ENCODE data around the gene CTNNA1. TPM values are rescaled to one million over a fixed set of nuclear protein-coding genes. Genes with fewer than 3 reads are reported as not detected.

CTNNA1 gene
- total RNA-seq, 1 experiment from 2014 or later, result 392 TPM

- TF ChIP-seq, protein P1, sequence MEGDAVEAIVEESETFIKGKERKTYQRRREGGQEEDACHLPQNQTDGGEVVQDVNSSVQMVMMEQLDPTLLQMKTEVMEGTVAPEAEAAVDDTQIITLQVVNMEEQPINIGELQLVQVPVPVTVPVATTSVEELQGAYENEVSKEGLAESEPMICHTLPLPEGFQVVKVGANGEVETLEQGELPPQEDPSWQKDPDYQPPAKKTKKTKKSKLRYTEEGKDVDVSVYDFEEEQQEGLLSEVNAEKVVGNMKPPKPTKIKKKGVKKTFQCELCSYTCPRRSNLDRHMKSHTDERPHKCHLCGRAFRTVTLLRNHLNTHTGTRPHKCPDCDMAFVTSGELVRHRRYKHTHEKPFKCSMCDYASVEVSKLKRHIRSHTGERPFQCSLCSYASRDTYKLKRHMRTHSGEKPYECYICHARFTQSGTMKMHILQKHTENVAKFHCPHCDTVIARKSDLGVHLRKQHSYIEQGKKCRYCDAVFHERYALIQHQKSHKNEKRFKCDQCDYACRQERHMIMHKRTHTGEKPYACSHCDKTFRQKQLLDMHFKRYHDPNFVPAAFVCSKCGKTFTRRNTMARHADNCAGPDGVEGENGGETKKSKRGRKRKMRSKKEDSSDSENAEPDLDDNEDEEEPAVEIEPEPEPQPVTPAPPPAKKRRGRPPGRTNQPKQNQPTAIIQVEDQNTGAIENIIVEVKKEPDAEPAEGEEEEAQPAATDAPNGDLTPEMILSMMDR (IDR thresholded peaks at IDR 0.05; ENCODE audit: insufficient read depth in 1 of 2, low read depth in 1 of 2, low read length in 1 of 2, severe bottlenecking in 1 of 2, unreplicated experiment in 1 of 2), result no peak
- ChIA-PET CTCF (no interaction called here), POLR2A (no interaction called here)
- Histone ChIP-seq H3K36me3 (ENCODE audit: control insufficient read depth, insufficient read depth, low read length) (peaks cover 5% of the 10 kb centered on the region), H3K9me3 (no peaks in the 10 kb centered on the region), H3K4me1 (no peaks in the 10 kb centered on the region), H3K27me3 (replicated peaks; ENCODE audit: control insufficient read depth, insufficient read depth, low read length) (no peaks in the 10 kb centered on the region), H3K4me3 (ENCODE audit: low read depth, low read length) (no peak overlapping the region)
- no peaks in the 10 kb centered on the region for H3K4me1 Mint-ChIP-seq (ENCODE audit: low read depth, unreplicated experiment)
- no TSS peak for BruUV-seq (replicated peaks)
- H3K36me3 Mint-ChIP-seq (ENCODE audit: insufficient read depth, unreplicated experiment), result peaks cover 89% of the 10 kb centered on the region
- no peak for DNase-seq
- H3K9me3 Mint-ChIP-seq (ENCODE audit: unreplicated experiment), result no peaks in the 10 kb centered on the region
- H3K27ac Mint-ChIP-seq (ENCODE audit: unreplicated experiment), result no peak overlapping the region
- intact Hi-C loops (cut with micrococcal nuclease; ENCODE audit: unreplicated experiment), result no loop called here
- H3K27me3 Mint-ChIP-seq (ENCODE audit: insufficient read depth, unreplicated experiment), result no peaks in the 10 kb centered on the region
- no peak overlapping the region for H3K4me3 Mint-ChIP-seq (ENCODE audit: unreplicated experiment)
Measured at GRCh38 chr5:138925090-138925635, 171.9 kb downstream of the CTNNA1 start.

DNA sequence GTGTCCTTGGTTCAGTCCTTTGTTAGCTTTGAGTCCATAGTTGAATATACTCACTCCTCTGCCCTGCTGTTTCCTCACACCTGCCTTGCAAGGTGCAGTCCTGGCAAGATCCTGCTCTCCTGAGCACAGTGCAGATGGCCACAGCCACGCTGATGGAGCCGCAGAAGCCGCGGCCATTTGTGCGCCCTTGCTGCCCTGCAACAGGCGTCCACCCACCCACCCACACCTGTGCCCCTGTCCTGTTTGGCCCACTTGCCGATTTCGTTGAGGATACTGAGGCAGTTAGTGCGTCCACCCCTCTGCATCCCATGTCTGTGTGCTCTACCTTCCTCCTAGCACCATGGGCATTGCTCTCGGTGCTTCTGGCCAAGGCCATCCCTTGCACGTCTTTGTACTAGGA is 173.0 kb downstream of the CTNNA1 start:
- Mint-ChIP-seq H3K27me3 (ENCODE audit: insufficient read depth, unreplicated experiment) (no peaks in the 10 kb centered on the region), H3K4me1 (ENCODE audit: low read depth, unreplicated experiment) (no peaks in the 10 kb centered on the region), H3K27ac (ENCODE audit: unreplicated experiment) (peak overlapping the region; percentile 68), H3K9me3 (ENCODE audit: unreplicated experiment) (no peaks in the 10 kb centered on the region), H3K36me3 (ENCODE audit: insufficient read depth, unreplicated experiment) (peaks cover 89% of the 10 kb centered on the region), H3K4me3 (ENCODE audit: unreplicated experiment) (no peak overlapping the region)
- no peaks in the 10 kb centered on the region for H3K27me3 ChIP-seq (replicated peaks; ENCODE audit: control insufficient read depth, insufficient read depth, low read length)
- POLR2A ChIA-PET, result no interaction called here
- intact Hi-C loops (cut with micrococcal nuclease; ENCODE audit: unreplicated experiment), result no loop called here
- TF ChIP-seq, protein P1 (IDR thresholded peaks at IDR 0.05; ENCODE audit: insufficient read depth in 1 of 2, low read depth in 1 of 2, low read length in 1 of 2, severe bottlenecking in 1 of 2, unreplicated experiment in 1 of 2), result no peak
- H3K9me3 ChIP-seq, result no peaks in the 10 kb centered on the region
- no peaks in the 10 kb centered on the region for H3K4me1 ChIP-seq
- H3K4me3 ChIP-seq (ENCODE audit: low read depth, low read length), result no peak overlapping the region
- CTCF ChIA-PET, result no interaction called here
- no TSS peak for BruUV-seq (replicated peaks)
- no peak for DNase-seq
- peaks cover 7% of the 10 kb centered on the region for H3K36me3 ChIP-seq (ENCODE audit: control insufficient read depth, insufficient read depth, low read length)

GRCh38 chr5:138926688-138927448 is 173.6 kb downstream of the CTNNA1 start:
- intact Hi-C loops (cut with micrococcal nuclease; ENCODE audit: unreplicated experiment), result no loop called here
- peaks cover 86% of the 10 kb centered on the region for H3K36me3 Mint-ChIP-seq (ENCODE audit: insufficient read depth, unreplicated experiment)
- Histone ChIP-seq H3K4me3 (ENCODE audit: low read depth, low read length) (no peak overlapping the region), H3K4me1 (no peaks in the 10 kb centered on the region), H3K36me3 (ENCODE audit: control insufficient read depth, insufficient read depth, low read length) (peaks cover 7% of the 10 kb centered on the region), H3K27me3 (replicated peaks; ENCODE audit: control insufficient read depth, insufficient read depth, low read length) (no peaks in the 10 kb centered on the region), H3K9me3 (no peaks in the 10 kb centered on the region)
- H3K27me3 Mint-ChIP-seq (ENCODE audit: insufficient read depth, unreplicated experiment), result no peaks in the 10 kb centered on the region
- no peak overlapping the region for H3K4me3 Mint-ChIP-seq (ENCODE audit: unreplicated experiment)
- POLR2A ChIA-PET, result no interaction called here
- TF ChIP-seq, protein P1 (IDR thresholded peaks at IDR 0.05; ENCODE audit: insufficient read depth in 1 of 2, low read depth in 1 of 2, low read length in 1 of 2, severe bottlenecking in 1 of 2, unreplicated experiment in 1 of 2), result no peak
- CTCF ChIA-PET, result no interaction called here
- H3K4me1 Mint-ChIP-seq (ENCODE audit: low read depth, unreplicated experiment), result no peaks in the 10 kb centered on the region
- H3K27ac Mint-ChIP-seq (ENCODE audit: unreplicated experiment), result peak overlapping the region; percentile 21
- no peak for DNase-seq
- no TSS peak for BruUV-seq (replicated peaks)
- H3K9me3 Mint-ChIP-seq (ENCODE audit: unreplicated experiment), result no peaks in the 10 kb centered on the region
